Natural killer cell (primary cell): ENCODE results near the gene CFL1. TPM values are rescaled to one million over a fixed set of nuclear protein-coding genes. Genes with fewer than 3 reads are reported as not detected.

Experiments
- ATAC-seq, 3 donors: fragments of 150-1000 bp in 2 of 3; fragments of 200-7000 bp in 1 of 3; cut with Tn5 transposase; 1 replicate in 1 of 3; 2 replicates in 2 of 3; pipeline ENCODE4 v1.10.0; 2021; ENCODE audit warnings: mild to moderate bottlenecking in 2 of 3, moderate library complexity in 2 of 3
- DNase-seq, 2 donors: peaks; one replicate each; pipeline versions ENCODE4 v3.0.0 to v3.0.0-alpha.2; 2013 to 2021; ENCODE audit warnings: mixed read lengths in 1 of 2
- H3K27ac ChIP-seq: one replicate; pipeline ENCODE4 v1.5.1; 2013; ENCODE audit warnings: mild to moderate bottlenecking, low read length
- H3K27me3 ChIP-seq: one replicate; pipeline ENCODE4 v1.6.1; 2013; ENCODE audit warnings: low read length; ENCODE audit not compliant: control insufficient read depth, insufficient read depth
- H3K36me3 ChIP-seq: one replicate; pipeline ENCODE4 v1.6.1; 2013; ENCODE audit warnings: low read length; ENCODE audit not compliant: control insufficient read depth, insufficient read depth
- H3K4me1 ChIP-seq: one replicate; pipeline ENCODE4 v1.6.1; 2013; ENCODE audit warnings: low read length; ENCODE audit not compliant: control insufficient read depth, insufficient read depth
- H3K4me3 ChIP-seq: one replicate; pipeline ENCODE4 v1.5.1; 2013; ENCODE audit warnings: low read length
- H3K9me3 ChIP-seq: one replicate; pipeline ENCODE4 v1.6.1; 2013; ENCODE audit warnings: low read length; ENCODE audit not compliant: control insufficient read depth, insufficient read depth
- H3K27ac Mint-ChIP-seq, 2 donors: one replicate each; pipeline ENCODE4 v1.8.0; 2022; ENCODE audit warnings: mild to moderate bottlenecking in 2 of 2, mixed read lengths in 2 of 2, moderate library complexity in 1 of 2
- H3K27me3 Mint-ChIP-seq, 2 donors: one replicate each; pipeline ENCODE4 v1.8.0; 2022; ENCODE audit warnings: low read depth in 2 of 2, mixed read lengths in 2 of 2
- H3K36me3 Mint-ChIP-seq: one replicate; pipeline ENCODE4 v1.8.0; 2022; ENCODE audit warnings: mixed read lengths
- H3K4me1 Mint-ChIP-seq, 2 donors: one replicate each; pipeline ENCODE4 v1.8.0; 2022; ENCODE audit warnings: mixed read lengths in 2 of 2
- H3K4me3 Mint-ChIP-seq: one replicate; pipeline ENCODE4 v1.8.0; 2022; ENCODE audit warnings: mild to moderate bottlenecking, moderate library complexity, mixed read lengths
- H3K9me3 Mint-ChIP-seq, 2 donors: one replicate each; pipeline ENCODE4 v1.8.0; 2022; ENCODE audit warnings: mixed read lengths in 2 of 2
- WGBS: methylation state at CpG from one replicate; pipeline ENCODE4 v1.1.7; 2013; ENCODE audit warnings: missing lambda C conversion rate; ENCODE audit not compliant: insufficient coverage; 5-methylcytosine and 5-hydroxymethylcytosine counted together
- intact Hi-C: fragments of 100-400 bp; cut with micrococcal nuclease; formaldehyde crosslinking; loops from one replicate; pipeline ENCODE4 v1.14.2; 2022
- total RNA-seq, 4 donors: library from RNA; stranded (reverse); fragments of 120-200 nt in 1 of 4; gene quantifications; one replicate each; pipeline versions ENCODE4 v1.2.3 to v1.2.4, GENCODE V29; 2013 to 2022
- TF ChIP-seq, protein P1 (sequence below): fragments of 200-600 bp; IDR thresholded peaks from one replicate; pipeline ENCODE4 v1.8.0; 2022; ENCODE audit warnings: antibody characterized with exemption

Gene CFL1
- total RNA-seq, 3 donors from 2014 or later (not counting 1 experiment from before 2014, with no cell fraction given) = 1,035 to 1,220 (median 1,095) TPM

DNA sequence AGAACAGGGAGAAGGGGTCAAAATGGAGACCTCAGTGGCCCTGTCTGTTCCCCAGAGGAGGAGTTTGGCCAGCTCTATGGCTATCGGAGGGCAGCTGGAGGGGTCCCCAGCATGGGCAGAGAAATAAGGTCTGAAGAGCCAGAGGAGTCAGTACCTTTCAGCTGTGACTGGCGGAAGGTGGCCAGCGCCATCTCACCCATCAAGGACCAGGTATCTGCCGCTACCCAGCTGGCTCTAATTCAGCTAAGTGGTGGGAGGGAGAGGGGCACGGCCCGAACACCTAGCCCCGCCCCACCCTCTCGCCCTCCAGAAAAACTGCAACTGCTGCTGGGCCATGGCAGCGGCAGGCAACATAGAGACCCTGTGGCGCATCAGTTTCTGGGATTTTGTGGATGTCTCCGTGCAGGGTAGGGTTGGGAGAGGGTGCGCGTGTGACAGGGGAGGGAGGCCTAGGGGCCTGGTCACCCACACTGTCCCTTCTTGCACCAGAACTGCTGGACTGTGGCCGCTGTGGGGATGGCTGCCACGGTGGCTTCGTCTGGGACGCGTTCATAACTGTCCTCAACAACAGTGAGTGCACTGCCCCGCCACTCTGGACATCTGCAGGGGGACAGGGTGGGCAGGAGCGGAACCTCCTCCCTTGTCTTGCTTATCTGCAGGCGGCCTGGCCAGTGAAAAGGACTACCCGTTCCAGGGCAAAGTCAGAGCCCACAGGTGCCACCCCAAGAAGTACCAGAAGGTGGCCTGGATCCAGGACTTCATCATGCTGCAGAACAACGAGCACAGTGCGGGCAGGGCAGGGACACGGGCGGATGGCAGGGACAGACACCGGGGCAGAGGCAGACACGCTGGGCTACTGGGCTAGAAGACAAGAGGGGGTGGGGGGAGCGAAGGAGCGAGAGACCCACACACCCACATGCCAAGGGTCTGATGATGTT lies 24.4 kb upstream of the CFL1 start:
- H3K4me3 ChIP-seq = no peak overlapping the region
- TF ChIP-seq, protein P1, sequence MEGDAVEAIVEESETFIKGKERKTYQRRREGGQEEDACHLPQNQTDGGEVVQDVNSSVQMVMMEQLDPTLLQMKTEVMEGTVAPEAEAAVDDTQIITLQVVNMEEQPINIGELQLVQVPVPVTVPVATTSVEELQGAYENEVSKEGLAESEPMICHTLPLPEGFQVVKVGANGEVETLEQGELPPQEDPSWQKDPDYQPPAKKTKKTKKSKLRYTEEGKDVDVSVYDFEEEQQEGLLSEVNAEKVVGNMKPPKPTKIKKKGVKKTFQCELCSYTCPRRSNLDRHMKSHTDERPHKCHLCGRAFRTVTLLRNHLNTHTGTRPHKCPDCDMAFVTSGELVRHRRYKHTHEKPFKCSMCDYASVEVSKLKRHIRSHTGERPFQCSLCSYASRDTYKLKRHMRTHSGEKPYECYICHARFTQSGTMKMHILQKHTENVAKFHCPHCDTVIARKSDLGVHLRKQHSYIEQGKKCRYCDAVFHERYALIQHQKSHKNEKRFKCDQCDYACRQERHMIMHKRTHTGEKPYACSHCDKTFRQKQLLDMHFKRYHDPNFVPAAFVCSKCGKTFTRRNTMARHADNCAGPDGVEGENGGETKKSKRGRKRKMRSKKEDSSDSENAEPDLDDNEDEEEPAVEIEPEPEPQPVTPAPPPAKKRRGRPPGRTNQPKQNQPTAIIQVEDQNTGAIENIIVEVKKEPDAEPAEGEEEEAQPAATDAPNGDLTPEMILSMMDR = no peak
- no peaks in the 10 kb centered on the region for H3K27me3 ChIP-seq
- peak overlapping the region; percentile 82 for H3K27ac ChIP-seq
- H3K9me3 ChIP-seq = no peaks in the 10 kb centered on the region
- H3K4me1 ChIP-seq = peaks cover 77% of the 10 kb centered on the region
- ATAC-seq (no peak), DNase-seq (no peak)
- WGBS = 89% methylated on average over 30 of the region's 30 CpGs
- H3K4me3 Mint-ChIP-seq = peak overlapping the region; percentile 90
- no peaks in the 10 kb centered on the region for H3K27me3 Mint-ChIP-seq
- no peaks in the 10 kb centered on the region for H3K36me3 Mint-ChIP-seq
- H3K27ac Mint-ChIP-seq = peak overlapping the region; percentile 85 to 95
- H3K36me3 ChIP-seq = peaks cover 34% of the 10 kb centered on the region
- intact Hi-C loops = no loop called here
- no peaks in the 10 kb centered on the region for H3K9me3 Mint-ChIP-seq
- peaks cover 49 to 76% of the 10 kb centered on the region in 2 donors for H3K4me1 Mint-ChIP-seq

DNA sequence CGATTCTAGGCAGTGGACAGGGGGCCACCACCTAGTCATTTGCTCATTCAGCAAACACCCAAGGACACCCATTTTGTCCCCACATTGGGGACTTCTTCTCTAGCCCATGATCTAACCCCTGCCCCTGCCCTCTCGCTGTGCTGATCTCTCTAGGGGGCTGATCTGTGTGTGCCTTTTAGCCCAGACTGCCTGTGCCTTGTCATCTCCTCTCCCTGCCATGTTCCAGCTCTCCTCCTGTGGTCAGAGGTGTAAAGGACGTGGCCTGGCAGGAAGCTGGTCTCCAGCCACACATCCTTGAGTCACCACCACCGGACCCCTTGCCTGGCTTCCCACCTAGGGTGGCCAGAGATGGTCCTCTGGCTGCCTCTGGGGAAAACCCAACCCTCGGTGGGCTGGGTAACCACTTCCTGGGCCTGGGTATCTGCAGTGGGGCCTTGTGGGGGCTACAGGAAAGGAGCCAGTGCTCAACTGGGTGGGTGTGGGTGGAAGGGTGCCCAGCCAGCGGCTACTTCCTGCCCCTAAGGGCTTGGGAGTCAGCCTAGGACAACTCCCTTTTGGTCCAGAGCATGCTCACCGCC lies 23.0 kb upstream of the CFL1 start:
- Mint-ChIP-seq H3K4me1 (peaks cover 42 to 70% of the 10 kb centered on the region in 2 donors), H3K27ac (peak overlapping the region; percentile 85 to 95), H3K36me3 (no peaks in the 10 kb centered on the region), H3K9me3 (no peaks in the 10 kb centered on the region), H3K4me3 (peak overlapping the region; percentile 90), H3K27me3 (no peaks in the 10 kb centered on the region)
- H3K27me3 ChIP-seq = no peaks in the 10 kb centered on the region
- WGBS = 20% methylated on average over 7 of the region's 7 CpGs
- intact Hi-C loops = no loop called here
- peak overlapping the region; percentile 81 for H3K4me3 ChIP-seq
- TF ChIP-seq, protein P1 = no peak
- peaks cover 82% of the 10 kb centered on the region for H3K4me1 ChIP-seq
- peaks cover 31% of the 10 kb centered on the region for H3K36me3 ChIP-seq
- no peaks in the 10 kb centered on the region for H3K9me3 ChIP-seq
- DNase-seq (peak in 1 of 2 donors; percentile 48), ATAC-seq (peak; percentile 45 to 55 (median 48))
- peak overlapping the region; percentile 82 for H3K27ac ChIP-seq

DNA sequence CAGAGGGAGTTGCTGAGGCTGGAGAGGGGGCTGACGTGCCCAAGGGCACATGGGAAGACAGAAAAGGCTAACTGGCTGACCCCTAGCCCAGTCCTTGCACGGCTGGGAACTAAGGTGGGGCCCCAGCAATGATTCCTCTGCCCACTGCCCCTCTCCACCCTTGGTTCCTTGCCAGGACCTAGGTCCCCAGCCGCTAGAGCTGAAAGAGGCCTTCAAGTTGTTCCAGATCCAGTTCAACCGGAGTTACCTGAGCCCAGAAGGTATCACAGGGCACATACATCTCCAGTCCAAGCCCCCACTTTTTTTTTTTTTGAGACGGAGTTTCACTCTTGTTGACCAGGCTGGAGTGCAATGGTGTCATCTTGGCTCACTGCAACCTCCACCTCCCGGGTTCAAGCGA lies 22.0 kb upstream of the CFL1 start:
- H3K27me3 Mint-ChIP-seq = no peaks in the 10 kb centered on the region
- intact Hi-C loops = no loop called here
- H3K4me1 Mint-ChIP-seq = peaks cover 42 to 66% of the 10 kb centered on the region in 2 donors
- Histone ChIP-seq H3K27me3 (no peaks in the 10 kb centered on the region), H3K36me3 (peaks cover 31% of the 10 kb centered on the region), H3K4me3 (peak overlapping the region; percentile 81), H3K9me3 (no peaks in the 10 kb centered on the region), H3K27ac (peak overlapping the region; percentile 82), H3K4me1 (peaks cover 78% of the 10 kb centered on the region)
- TF ChIP-seq, protein P1 = no peak
- ATAC-seq = no peak
- no peak for DNase-seq
- peak overlapping the region; percentile 85 to 95 for H3K27ac Mint-ChIP-seq
- WGBS = 25% methylated on average over 7 of the region's 7 CpGs
- H3K4me3 Mint-ChIP-seq = peak overlapping the region; percentile 90
- no peaks in the 10 kb centered on the region for H3K36me3 Mint-ChIP-seq
- H3K9me3 Mint-ChIP-seq = no peaks in the 10 kb centered on the region
